ENCODE data around the gene GRK2. TPM values are rescaled to one million over a fixed set of nuclear protein-coding genes. Genes with fewer than 3 reads are reported as not detected.

Gene GRK2
- total and polyA plus RNA-seq, 2 of the 8 experiments (the other 6 are each of a cell fraction or from before 2014, with no cell fraction given), result 47.3 to 49.7 TPM

DNA sequence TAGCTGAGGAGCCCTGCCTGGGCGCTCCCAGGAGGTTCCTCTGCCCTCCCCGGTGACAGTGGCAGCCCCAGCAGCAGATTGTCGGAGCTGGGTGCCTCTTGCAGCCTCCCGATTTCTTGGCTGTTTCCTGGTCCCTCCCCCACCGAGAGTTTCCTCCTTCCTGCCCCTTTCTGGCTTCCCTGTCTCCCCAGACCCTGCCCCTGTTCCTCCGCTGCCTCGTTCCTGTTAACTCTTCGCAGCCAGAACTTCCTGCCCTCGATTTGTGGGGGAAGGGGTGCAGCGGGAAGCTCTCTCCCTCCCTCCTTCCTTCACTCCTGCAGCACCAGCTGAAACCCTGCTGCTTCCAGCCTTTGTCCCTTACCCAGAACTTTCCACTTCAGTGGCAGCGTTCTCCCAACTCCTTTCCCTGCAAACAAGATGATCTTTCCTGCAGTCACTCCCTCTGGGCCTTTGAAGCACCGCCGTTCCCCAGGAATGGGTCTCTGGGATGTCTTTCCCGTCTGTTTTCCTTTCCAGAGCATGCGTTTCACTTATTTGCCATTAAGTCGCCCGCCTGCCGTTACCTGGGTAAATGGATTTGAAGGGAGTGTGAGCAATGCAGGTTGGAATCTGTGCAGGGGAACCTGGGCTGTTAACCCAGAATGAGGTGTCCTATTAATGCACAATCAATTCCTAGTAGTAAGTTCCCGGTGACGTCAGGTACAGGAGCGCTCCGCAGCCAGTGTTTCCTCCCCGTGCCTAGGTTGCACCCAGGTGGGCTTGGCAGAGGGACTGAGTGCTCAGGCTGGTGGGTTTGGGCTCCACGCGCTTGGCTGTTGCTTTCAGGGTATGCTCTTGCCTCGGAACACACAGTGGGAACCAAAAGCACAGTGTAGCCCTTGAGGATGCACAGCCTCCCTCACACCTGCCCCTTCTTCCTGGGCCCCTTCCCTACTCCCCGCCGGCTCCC, 4.3 kb downstream of the GRK2 start (continued):
- TF ChIP-seq RAD21 (IDR thresholded peaks at IDR 0.05 in 1 of 2, conservative IDR thresholded peaks at IDR 0.05 in 1 of 2; ENCODE audit: low read depth in 2 of 2, low read length in 2 of 2) (no peak), JUND (IDR thresholded peaks at IDR 0.05; ENCODE audit: low read length) (0 out of 2 replicates have a peak, but pooled peaks have one; percentile 13), POLR2A (IDR thresholded peaks at IDR 0.05; ENCODE audit: control extremely low read depth in 1 of 2, low read depth in 2 of 2, low read length in 2 of 2) (no peak), BCL11A (IDR thresholded peaks at IDR 0.05; ENCODE audit: low read depth in 2 of 2, low read length in 2 of 2) (no peak), SIRT6 (IDR thresholded peaks at IDR 0.05; ENCODE audit: low read length) (no peak)

Measured in H1 (cell line).